Measurements from ENCODE around the gene POLE. TPM values are rescaled to one million over a fixed set of nuclear protein-coding genes. Genes with fewer than 3 reads are reported as not detected.

POLE gene
- total RNA-seq, 1 donor from 2014 or later = 14.9 TPM

DNA sequence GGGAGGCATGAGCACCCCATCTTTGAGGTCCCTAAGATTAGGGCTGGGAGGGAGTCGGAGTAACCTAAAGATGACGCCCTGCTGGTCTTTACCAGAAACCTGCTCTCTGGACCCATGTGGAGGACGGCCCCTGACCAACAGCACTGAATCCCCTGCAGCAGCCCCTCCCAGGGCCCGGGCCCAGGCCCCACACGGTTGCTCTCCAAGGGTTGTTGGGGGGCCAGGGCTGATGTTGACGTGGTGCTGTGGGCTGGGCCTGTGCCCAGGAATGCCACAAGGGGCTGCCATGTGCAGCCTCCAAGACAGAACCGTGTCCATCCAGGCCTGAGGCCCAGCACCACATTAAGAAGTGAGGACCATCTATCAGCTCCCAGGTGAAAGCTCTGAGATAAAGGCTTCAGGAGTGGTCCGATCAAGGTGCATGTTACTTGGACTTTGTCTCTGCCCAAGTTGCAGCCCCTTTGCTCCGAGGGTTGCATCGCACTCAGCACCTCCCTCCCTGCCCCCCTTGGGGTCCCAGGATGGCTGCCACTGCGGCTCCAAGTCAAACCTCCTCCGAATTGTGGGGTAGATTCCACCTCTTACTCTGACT is 106.3 kb downstream of the POLE start:
- DNase-seq (ENCODE audit: low spot score) = no peak

DNA sequence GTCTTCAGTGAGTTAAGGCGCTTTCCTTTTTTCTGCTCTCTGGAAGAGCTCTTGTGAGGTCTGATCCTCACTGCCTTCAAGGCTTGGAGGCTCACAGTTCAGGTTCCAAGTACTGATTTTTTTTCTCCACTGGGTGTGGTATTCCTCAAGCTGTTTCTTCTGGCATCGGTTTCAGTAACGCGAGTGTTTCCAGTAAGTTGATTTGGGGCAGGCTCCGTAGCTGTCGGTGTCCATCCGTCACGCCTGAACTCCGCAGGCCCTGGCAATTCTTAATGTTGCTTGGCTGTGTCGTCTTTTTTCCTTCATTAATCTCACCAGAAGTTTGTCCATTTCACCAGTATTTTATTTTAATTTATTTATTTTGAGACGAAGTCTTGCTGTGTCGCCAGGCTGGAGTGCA is 107.4 kb downstream of the POLE start:
- no peak for DNase-seq (ENCODE audit: low spot score)

DNA sequence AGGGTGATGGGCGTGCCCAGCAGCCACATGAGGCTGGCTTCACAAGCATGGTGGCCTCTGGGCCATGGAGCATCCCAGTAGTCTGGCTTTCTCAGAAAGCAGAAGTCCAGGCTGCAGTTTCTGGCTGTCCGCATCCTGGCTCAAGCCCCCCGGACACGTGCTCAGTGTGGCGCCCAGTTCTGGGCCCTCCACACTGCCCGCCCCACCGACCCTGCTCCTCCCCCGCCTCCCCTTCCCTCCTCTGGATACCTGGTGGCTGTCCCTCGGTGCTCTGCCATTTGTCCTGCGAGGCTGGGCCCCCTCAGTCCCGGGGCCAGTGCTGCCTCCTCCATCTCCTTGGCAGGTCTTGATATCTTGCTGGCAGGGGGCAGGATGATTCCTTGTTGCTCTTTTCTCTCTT is 108.3 kb downstream of the POLE start:
- DNase-seq (ENCODE audit: low spot score) = no peak

DNA sequence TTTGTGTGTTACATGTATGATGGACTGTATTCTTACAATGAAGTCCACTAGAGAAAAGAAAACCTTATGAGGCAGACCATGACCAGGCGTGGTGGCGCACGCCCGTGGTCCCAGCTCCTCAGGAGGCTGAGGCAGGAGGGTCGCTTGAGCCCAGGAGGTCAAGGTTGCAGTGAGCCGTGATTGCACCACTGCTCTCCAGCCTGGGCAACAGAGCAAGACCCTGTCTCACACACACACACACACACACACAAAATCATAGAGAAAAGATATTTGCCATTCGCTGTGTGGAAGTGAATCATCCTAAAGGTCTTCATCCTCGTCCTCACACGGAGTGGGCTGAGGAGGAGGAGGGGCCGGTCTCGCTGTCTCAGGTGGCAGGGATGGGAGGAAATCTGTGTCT is 109.0 kb downstream of the POLE start:
- no peak for DNase-seq (ENCODE audit: low spot score)

DNA sequence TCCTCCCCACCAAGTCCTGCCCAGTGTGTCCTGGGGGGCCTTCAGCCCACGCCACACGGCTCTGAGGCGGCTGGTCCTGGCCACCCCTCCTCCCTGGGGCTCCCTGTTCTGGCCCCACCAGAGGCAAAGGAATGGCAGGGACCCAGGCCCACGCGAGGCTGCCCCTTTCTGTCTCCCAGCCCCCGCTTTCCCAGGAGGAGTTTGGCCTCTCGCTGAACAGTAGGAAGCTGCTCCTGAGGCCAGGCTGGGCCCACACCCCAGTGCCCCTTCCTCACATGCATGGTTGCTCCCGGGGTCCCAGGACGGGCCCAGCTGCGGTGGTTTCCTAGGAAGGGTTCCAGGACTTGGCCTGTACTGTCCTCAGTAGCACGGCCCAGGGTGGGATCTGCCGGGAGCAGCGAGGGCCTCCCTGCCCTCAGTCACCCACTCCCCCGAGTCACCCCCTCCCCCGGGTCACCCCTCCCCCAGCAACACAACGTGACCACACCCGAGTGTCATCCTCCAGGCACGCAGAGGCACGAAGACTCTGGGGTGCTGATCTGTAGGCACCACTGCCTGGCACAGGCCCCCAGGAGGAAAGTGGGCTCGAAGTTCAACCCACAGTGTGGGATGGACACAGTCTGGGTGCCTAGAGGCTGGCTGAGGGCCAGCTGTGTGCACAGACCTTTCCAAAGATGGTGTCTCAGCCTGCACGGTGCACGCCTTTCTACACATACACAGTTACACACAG is 109.8 kb downstream of the POLE start:
- DNase-seq (ENCODE audit: low spot score) = no peak

DNA sequence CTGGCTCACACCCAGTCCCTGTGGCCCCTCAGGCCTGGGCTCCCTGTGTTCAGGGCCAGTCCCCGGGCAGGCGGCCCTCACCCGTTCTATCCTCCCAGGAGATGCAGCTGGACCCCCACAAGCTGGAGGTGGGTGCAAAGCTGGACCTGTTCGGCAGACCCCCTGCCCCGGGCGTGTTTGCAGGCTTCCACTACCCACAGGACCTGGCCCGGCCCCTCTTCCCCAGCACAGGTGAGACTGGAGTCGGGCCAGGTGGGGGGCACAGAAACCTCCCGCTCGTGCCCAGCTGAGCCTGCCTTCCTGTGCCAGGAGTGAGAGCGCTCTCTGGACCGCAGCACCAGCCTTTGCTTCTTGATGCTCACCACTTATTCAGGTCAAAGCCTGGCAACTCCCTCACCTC is 110.4 kb downstream of the POLE start:
- no peak for DNase-seq (ENCODE audit: low spot score)

DNA sequence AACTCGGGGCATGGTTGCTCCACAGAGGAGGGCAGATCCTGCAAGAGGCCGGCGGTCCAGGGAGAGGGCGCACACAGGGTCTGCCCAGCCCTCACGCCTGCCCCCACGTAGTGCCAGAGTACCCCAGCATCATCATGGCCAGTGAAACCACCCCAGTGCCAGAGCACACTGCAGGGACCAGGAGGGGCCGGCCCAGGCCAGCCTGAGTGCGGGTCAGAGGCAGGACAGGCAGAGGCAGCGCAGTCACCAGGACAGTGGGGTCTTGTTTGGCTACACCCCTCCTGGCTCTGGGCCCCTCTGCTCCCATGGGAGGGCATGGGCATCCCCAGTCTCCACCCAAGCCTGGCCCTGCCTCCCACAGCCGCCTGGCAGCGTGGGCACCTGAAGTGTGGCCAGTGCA is 111.5 kb downstream of the POLE start:
- DNase-seq (ENCODE audit: low spot score) = no peak

DNA sequence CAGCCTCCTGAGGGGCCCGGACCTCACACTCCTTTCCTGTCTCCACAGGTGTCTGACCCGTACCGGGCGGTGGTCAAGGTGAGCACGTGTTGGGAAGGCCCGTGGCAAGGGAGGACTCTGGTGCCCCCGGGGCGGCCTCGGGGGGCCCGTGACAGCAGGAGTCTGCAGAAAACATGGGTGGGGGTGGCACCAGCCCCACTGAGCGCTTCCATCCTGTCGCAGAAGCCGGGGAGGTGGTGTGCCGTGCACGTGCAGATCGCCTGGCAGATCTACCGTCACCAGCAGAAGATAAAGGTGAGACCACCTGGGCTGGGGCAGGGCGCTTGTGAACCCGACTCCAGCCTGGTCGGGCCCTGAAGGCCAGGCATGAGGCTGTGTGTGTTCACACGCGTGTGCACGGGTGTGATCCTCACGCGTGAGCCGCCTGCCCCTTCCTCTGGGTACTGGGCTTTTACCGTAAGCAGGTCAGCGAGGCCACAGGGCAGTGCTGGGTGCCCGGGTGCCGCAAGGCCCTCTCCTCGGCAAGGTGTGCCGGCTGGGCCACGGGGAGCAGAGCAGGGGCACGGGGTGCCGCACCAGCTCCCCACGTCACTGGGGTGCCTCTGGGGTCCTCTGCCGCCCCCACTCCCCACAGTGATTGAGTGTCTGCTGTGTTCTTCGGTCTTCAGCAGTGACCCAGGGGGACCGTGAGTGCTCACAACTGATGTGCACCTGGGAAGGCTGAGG is 112.7 kb downstream of the POLE start:
- no peak for DNase-seq (ENCODE audit: low spot score)

Other genes with a start within 250 kb of the POLE start
- gene FBRSL1, start 197.2 kb downstream of the POLE start, total RNA-seq (ENCODE audit: insufficient read depth, low replicate concordance) = 7.5 TPM
- gene LRCOL1, start 76.8 kb downstream of the POLE start, total RNA-seq (ENCODE audit: insufficient read depth, low replicate concordance) = not detected
- gene P2RX2, start 68.6 kb downstream of the POLE start, total RNA-seq (ENCODE audit: insufficient read depth, low replicate concordance) = not detected
- 36.6 TPM for gene PXMP2, start 245 bp upstream of the POLE start, total RNA-seq (ENCODE audit: insufficient read depth, low replicate concordance)
- 23.4 TPM for gene PGAM5, start 23.5 kb upstream of the POLE start, total RNA-seq (ENCODE audit: insufficient read depth, low replicate concordance)
- 38.0 TPM for gene ANKLE2, start 74.5 kb upstream of the POLE start, total RNA-seq (ENCODE audit: insufficient read depth, low replicate concordance)
- 123 TPM for gene GOLGA3, start 141.5 kb upstream of the POLE start, total RNA-seq (ENCODE audit: insufficient read depth, low replicate concordance)
- gene CHFR, start 200.3 kb upstream of the POLE start, total RNA-seq (ENCODE audit: insufficient read depth, low replicate concordance) = 34.7 TPM